ENCODE results near the gene STIP1. TPM values are rescaled to one million over a fixed set of nuclear protein-coding genes. Genes with fewer than 3 reads are reported as not detected.

Gene STIP1
- total RNA-seq, 2 experiments from 2014 or later: 335 to 340 TPM

GRCh38 chr11:64163951-64164350 lies 22.0 kb upstream of the STIP1 start:
- CTCF ChIA-PET: interaction anchor here (0.8 to 4.2 kb wide), 5 partner anchors 11 to 164 kb away, joined by 3 to 19 read pairs (median 3); no protein-coding TSS in a partner anchor
- DNase-seq: no peak
- Mint-ChIP-seq H3K27me3 (ENCODE audit: low read depth) (no peaks in the 10 kb centered on the region), H3K4me3 (no peak overlapping the region), H3K4me1 (ENCODE audit: low read depth) (peaks cover 19% of the 10 kb centered on the region), H3K36me3 (ENCODE audit: low read depth) (no peaks in the 10 kb centered on the region), H3K27ac (no peak overlapping the region), H3K9me3 (ENCODE audit: insufficient read depth) (no peaks in the 10 kb centered on the region)
- ATAC-seq: no peak
- POLR2A ChIA-PET: interaction anchor here (0.8 to 1.3 kb wide), 3 partner anchors 18 to 22 kb away, joined by 3 read pairs; partner anchors contain the start of gene STIP1

GRCh38 chr11:64164392-64165312 lies 21.3 kb upstream of the STIP1 start:
- no peaks in the 10 kb centered on the region for H3K27me3 Mint-ChIP-seq (ENCODE audit: low read depth)
- H3K4me3 Mint-ChIP-seq: peak overlapping the region; percentile 74
- CTCF ChIA-PET: interaction anchor here (0.8 to 4.2 kb wide), 5 partner anchors 11 to 164 kb away, joined by 3 to 19 read pairs (median 3); no protein-coding TSS in a partner anchor
- POLR2A ChIA-PET: interaction anchor here (0.6 to 2.4 kb wide), 6 partner anchors 17 to 69 kb away, joined by 3 to 15 read pairs (median 3); partner anchors contain the start of gene STIP1
- DNase-seq: no peak
- no peaks in the 10 kb centered on the region for H3K36me3 Mint-ChIP-seq (ENCODE audit: low read depth)
- H3K9me3 Mint-ChIP-seq (ENCODE audit: insufficient read depth): no peaks in the 10 kb centered on the region
- peak overlapping the region; percentile 46 for H3K27ac Mint-ChIP-seq
- H3K4me1 Mint-ChIP-seq (ENCODE audit: low read depth): peaks cover 19% of the 10 kb centered on the region
- no peak for ATAC-seq

- H3K36me3 Mint-ChIP-seq (ENCODE audit: low read depth): no peaks in the 10 kb centered on the region
- H3K27me3 Mint-ChIP-seq (ENCODE audit: low read depth): no peaks in the 10 kb centered on the region
- peaks cover 19% of the 10 kb centered on the region for H3K4me1 Mint-ChIP-seq (ENCODE audit: low read depth)
- H3K27ac Mint-ChIP-seq: no peak overlapping the region
- ChIA-PET POLR2A (interaction anchor here (0.6 to 2.4 kb wide), 2 partner anchors 20 to 41 kb away, joined by 3 to 15 read pairs; partner anchors contain the start of gene STIP1), CTCF (interaction anchor here (2.1 to 4.2 kb wide), 2 partner anchors 12 to 165 kb away, joined by 6 to 19 read pairs; no protein-coding TSS in a partner anchor)
- DNase-seq (no peak), ATAC-seq (peak; percentile 15)
- no peaks in the 10 kb centered on the region for H3K9me3 Mint-ChIP-seq (ENCODE audit: insufficient read depth)
- H3K4me3 Mint-ChIP-seq: peak overlapping the region; percentile 74
Observed at GRCh38 chr11:64165481-64165841, 20.5 kb upstream of the STIP1 start.

- ChIA-PET POLR2A (interaction anchor here (2.4 kb wide), 1 partner anchor 20 kb away, joined by 15 read pairs; the partner anchor contains the start of gene STIP1), CTCF (interaction anchor here (0.7 to 2.1 kb wide), 4 partner anchors 16 to 166 kb away, joined by 3 to 6 read pairs (median 3); no protein-coding TSS in a partner anchor)
- no peaks in the 10 kb centered on the region for H3K36me3 Mint-ChIP-seq (ENCODE audit: low read depth)
- no peaks in the 10 kb centered on the region for H3K9me3 Mint-ChIP-seq (ENCODE audit: insufficient read depth)
- peak; percentile 88 for DNase-seq
- H3K4me3 Mint-ChIP-seq: peak within 1 kb of the TSS; percentile 86
- peak within 1 kb of the TSS; percentile 78 for H3K27ac Mint-ChIP-seq
- H3K4me1 Mint-ChIP-seq (ENCODE audit: low read depth): peaks cover 19% of the 10 kb centered on the region
- H3K27me3 Mint-ChIP-seq (ENCODE audit: low read depth): no peaks in the 10 kb centered on the region
- peak; percentile 98 for ATAC-seq
Observed at GRCh38 chr11:64165842-64166635, 19.9 kb upstream of the STIP1 start, which contains the start of gene MACROD1. Gene MACROD1, minus strand, starts transcription at chr11:64166113. Its CDS starts 119 bp downstream, at chr11:64165994.

- ChIA-PET CTCF (interaction anchor here (0.8 kb wide), 1 partner anchor 37 kb away, joined by 3 read pairs; no protein-coding TSS in a partner anchor), POLR2A (interaction anchor here (1.0 kb wide), 1 partner anchor 14 kb away, joined by 3 read pairs; no protein-coding TSS in a partner anchor)
- no peak overlapping the region for H3K27ac Mint-ChIP-seq
- ATAC-seq (no peak), DNase-seq (no peak)
- no peak overlapping the region for H3K4me3 Mint-ChIP-seq
- H3K27me3 Mint-ChIP-seq (ENCODE audit: low read depth): no peaks in the 10 kb centered on the region
- H3K9me3 Mint-ChIP-seq (ENCODE audit: insufficient read depth): no peaks in the 10 kb centered on the region
- H3K36me3 Mint-ChIP-seq (ENCODE audit: low read depth): peaks cover 3% of the 10 kb centered on the region
- H3K4me1 Mint-ChIP-seq (ENCODE audit: low read depth): peaks cover 6% of the 10 kb centered on the region
Observed at GRCh38 chr11:64170419-64170818, 15.6 kb upstream of the STIP1 start.

- Mint-ChIP-seq H3K9me3 (ENCODE audit: insufficient read depth) (no peaks in the 10 kb centered on the region), H3K27ac (no peak overlapping the region), H3K4me1 (ENCODE audit: low read depth) (peaks cover 21% of the 10 kb centered on the region), H3K4me3 (no peak overlapping the region), H3K27me3 (ENCODE audit: low read depth) (no peaks in the 10 kb centered on the region), H3K36me3 (ENCODE audit: low read depth) (peaks cover 6% of the 10 kb centered on the region)
- ChIA-PET CTCF (no interaction called here), POLR2A (interaction anchor here (1.7 kb wide), 1 partner anchor 12 kb away, joined by 6 read pairs; the partner anchor contains the start of gene STIP1)
- DNase-seq: no peak
- ATAC-seq: no peak
Observed at GRCh38 chr11:64173616-64174355, 12.2 kb upstream of the STIP1 start.

GRCh38 chr11:64176751-64177150 lies 9.2 kb upstream of the STIP1 start:
- peaks cover 6% of the 10 kb centered on the region for H3K36me3 Mint-ChIP-seq (ENCODE audit: low read depth)
- no peaks in the 10 kb centered on the region for H3K27me3 Mint-ChIP-seq (ENCODE audit: low read depth)
- ATAC-seq (peak; percentile 31), DNase-seq (peak; percentile 48)
- POLR2A ChIA-PET: no interaction called here
- H3K4me3 Mint-ChIP-seq: no peak overlapping the region
- peaks cover 33% of the 10 kb centered on the region for H3K4me1 Mint-ChIP-seq (ENCODE audit: low read depth)
- CTCF ChIA-PET: interaction anchor here (1.3 kb wide), 2 partner anchors 13 to 28 kb away, joined by 3 to 5 read pairs; no protein-coding TSS in a partner anchor
- H3K27ac Mint-ChIP-seq: peak overlapping the region; percentile 66
- no peaks in the 10 kb centered on the region for H3K9me3 Mint-ChIP-seq (ENCODE audit: insufficient read depth)

- no peak for ATAC-seq
- Mint-ChIP-seq H3K27me3 (ENCODE audit: low read depth) (no peaks in the 10 kb centered on the region), H3K36me3 (ENCODE audit: low read depth) (peaks cover 6% of the 10 kb centered on the region), H3K4me3 (no peak overlapping the region), H3K9me3 (ENCODE audit: insufficient read depth) (no peaks in the 10 kb centered on the region), H3K4me1 (ENCODE audit: low read depth) (peaks cover 41% of the 10 kb centered on the region), H3K27ac (no peak overlapping the region)
- ChIA-PET CTCF (no interaction called here), POLR2A (no interaction called here)
- no peak for DNase-seq
Observed at GRCh38 chr11:64178203-64178602, 7.8 kb upstream of the STIP1 start.

- CTCF ChIA-PET: no interaction called here
- no peaks in the 10 kb centered on the region for H3K27me3 Mint-ChIP-seq (ENCODE audit: low read depth)
- POLR2A ChIA-PET: interaction anchor here (0.8 kb wide), 1 partner anchor 28 kb away, joined by 3 read pairs; the partner anchor contains the start of gene FERMT3
- no peak overlapping the region for H3K27ac Mint-ChIP-seq
- DNase-seq (no peak), ATAC-seq (no peak)
- H3K4me1 Mint-ChIP-seq (ENCODE audit: low read depth): peaks cover 50% of the 10 kb centered on the region
- H3K36me3 Mint-ChIP-seq (ENCODE audit: low read depth): peaks cover 3% of the 10 kb centered on the region
- H3K4me3 Mint-ChIP-seq: no peak overlapping the region
- H3K9me3 Mint-ChIP-seq (ENCODE audit: insufficient read depth): no peaks in the 10 kb centered on the region
Observed at GRCh38 chr11:64178951-64179639, 6.9 kb upstream of the STIP1 start.

- DNase-seq: no peak
- Mint-ChIP-seq H3K4me1 (ENCODE audit: low read depth) (peaks cover 60% of the 10 kb centered on the region), H3K27ac (no peak overlapping the region), H3K36me3 (ENCODE audit: low read depth) (peaks cover 7% of the 10 kb centered on the region), H3K27me3 (ENCODE audit: low read depth) (no peaks in the 10 kb centered on the region), H3K4me3 (no peak overlapping the region), H3K9me3 (ENCODE audit: insufficient read depth) (no peaks in the 10 kb centered on the region)
- POLR2A ChIA-PET: interaction anchor here (1.3 to 1.5 kb wide), 2 partner anchors 26 to 59 kb away, joined by 3 to 8 read pairs; partner anchors contain the start of gene FERMT3
- CTCF ChIA-PET: interaction anchor here (1.1 kb wide), 3 partner anchors 26 to 343 kb away, joined by 3 to 5 read pairs (median 5); partner anchors contain the start of gene FERMT3
- ATAC-seq: no peak
Observed at GRCh38 chr11:64180891-64181290, 5.1 kb upstream of the STIP1 start.
